NB4 (cell line): ENCODE results near the gene AQP2.

ENCODE experiments used
- CTCF ChIP-seq: IDR thresholded peaks from one replicate; pipeline ENCODE4 v1.5.1; 2012; ENCODE audit warnings: low read depth, low read length
- POLR2A ChIP-seq: IDR thresholded peaks from 2 replicates; pipeline ENCODE4 v1.6.1; 2011; ENCODE audit warnings: mild to moderate bottlenecking; ENCODE audit not compliant: insufficient read length; ENCODE audit errors: extremely low read depth

- peak; percentile 96 for TF ChIP-seq CTCF
- no peak for TF ChIP-seq POLR2A
Measured at GRCh38 chr12:49945394-49946080, 5.0 kb upstream of the AQP2 start.
